SU-DHL-6 (cell line): ENCODE results near the gene COX7A2.

ENCODE experiments used
- H2AFZ ChIP-seq: fragments of 200-600 bp; sonication (generic); 2 replicates; pipeline ENCODE4 v1.6.1; 2014; ENCODE audit warnings: low read depth, mild to moderate bottlenecking, moderate library complexity, mixed read lengths, antibody characterized with exemption, low read length; ENCODE audit not compliant: severe bottlenecking
- H3F3A ChIP-seq: fragments of 200-600 bp; shearing (Covaris generic); 2 replicates; pipeline ENCODE4 v1.6.0; 2016; ENCODE audit warnings: antibody characterized with exemption, mild to moderate bottlenecking; ENCODE audit not compliant: insufficient read depth
- H3K27ac ChIP-seq: fragments of 200-600 bp; sonication (generic); 2 replicates; pipeline ENCODE4 v1.5.1; 2016; ENCODE audit warnings: low read depth, mild to moderate bottlenecking, low read length, moderate library complexity, mixed read lengths
- H3K27me3 ChIP-seq: fragments of 200-600 bp; sonication (generic), shearing (Covaris generic); 2 replicates; pipeline ENCODE4 v1.6.0; 2014; ENCODE audit warnings: mild to moderate bottlenecking, low read length
- H3K36me3 ChIP-seq: fragments of 200-600 bp; sonication (generic); 2 replicates; pipeline ENCODE4 v1.6.1; 2014; ENCODE audit warnings: mild to moderate bottlenecking, low read length, mixed read lengths
- H3K4me2 ChIP-seq: fragments of 300-600, 200-600 bp; shearing (Covaris generic), sonication (generic); 2 replicates; pipeline ENCODE4 v1.6.0; 2014; ENCODE audit warnings: low read length, low read depth, mild to moderate bottlenecking; ENCODE audit not compliant: poor library complexity, severe bottlenecking
- H3K4me3 ChIP-seq: fragments of 200-600 bp; sonication (generic); 2 replicates; pipeline ENCODE4 v1.5.1; 2014; ENCODE audit warnings: antibody characterized with exemption, low read length, mild to moderate bottlenecking, mixed read lengths; ENCODE audit not compliant: insufficient read depth, poor library complexity, severe bottlenecking
- H3K79me2 ChIP-seq: fragments of 200-600 bp; sonication (generic); 2 replicates; pipeline ENCODE4 v1.6.1; 2014; ENCODE audit warnings: mild to moderate bottlenecking, low read length, moderate library complexity; ENCODE audit not compliant: insufficient read depth
- H3K9ac ChIP-seq: fragments of 200-600 bp; sonication (generic); 2 replicates; pipeline ENCODE4 v1.7.0; 2014; ENCODE audit warnings: mild to moderate bottlenecking, low read length
- H3K9me2 ChIP-seq: fragments of 200-600 bp; sonication (generic); replicated peaks from 2 replicates; pipeline ENCODE4 v1.6.1; 2014; ENCODE audit warnings: low read length; ENCODE audit not compliant: insufficient read depth
- H3K9me3 ChIP-seq: fragments of 200-600 bp; sonication (generic); 2 replicates; pipeline ENCODE4 v1.6.1; 2014; ENCODE audit warnings: low read length, mixed read lengths; ENCODE audit not compliant: insufficient read depth
- H4K20me1 ChIP-seq: fragments of 200-600 bp; sonication (generic); 2 replicates; pipeline ENCODE4 v1.6.1; 2014; ENCODE audit warnings: low read depth, mild to moderate bottlenecking, antibody characterized with exemption, low read length, moderate library complexity, mixed read lengths
- EZH2phosphoT487 ChIP-seq: fragments of 200-600 bp; sonication (generic), shearing (Covaris generic); conservative IDR thresholded peaks from 2 replicates; pipeline ENCODE4 v1.6.1; 2018; ENCODE audit warnings: mild to moderate bottlenecking, antibody characterized with exemption, low read length, moderate library complexity, mixed read lengths
- TF ChIP-seq, protein P1 (sequence below): fragments of 200-600 bp; sonication (generic); IDR thresholded peaks from one replicate; pipeline ENCODE4 v1.5.1; 2017; ENCODE audit warnings: antibody characterized with exemption, mild to moderate bottlenecking, low read length, moderate library complexity; ENCODE audit not compliant: insufficient read depth, poor library complexity, severe bottlenecking

Gene COX7A2

DNA sequence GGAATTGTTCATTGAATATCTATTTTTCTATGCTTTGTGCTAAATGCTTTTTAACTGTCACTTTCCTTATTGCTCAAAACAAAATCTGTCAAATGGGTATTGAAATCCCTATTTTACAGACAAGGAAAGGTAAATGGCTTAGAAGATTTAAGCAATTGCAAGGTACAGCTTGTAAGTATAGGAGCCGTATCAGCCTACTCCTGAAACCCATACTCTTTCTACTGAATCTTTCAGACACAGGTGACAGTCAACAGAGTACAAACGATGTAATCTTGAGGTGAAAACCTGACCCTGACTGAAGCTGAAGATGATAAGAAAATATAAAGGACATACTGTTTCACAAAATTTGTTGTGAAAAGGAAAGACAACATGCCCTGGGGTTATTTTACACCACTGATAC is 7.0 kb upstream of the COX7A2 start:
- TF ChIP-seq, protein P1, sequence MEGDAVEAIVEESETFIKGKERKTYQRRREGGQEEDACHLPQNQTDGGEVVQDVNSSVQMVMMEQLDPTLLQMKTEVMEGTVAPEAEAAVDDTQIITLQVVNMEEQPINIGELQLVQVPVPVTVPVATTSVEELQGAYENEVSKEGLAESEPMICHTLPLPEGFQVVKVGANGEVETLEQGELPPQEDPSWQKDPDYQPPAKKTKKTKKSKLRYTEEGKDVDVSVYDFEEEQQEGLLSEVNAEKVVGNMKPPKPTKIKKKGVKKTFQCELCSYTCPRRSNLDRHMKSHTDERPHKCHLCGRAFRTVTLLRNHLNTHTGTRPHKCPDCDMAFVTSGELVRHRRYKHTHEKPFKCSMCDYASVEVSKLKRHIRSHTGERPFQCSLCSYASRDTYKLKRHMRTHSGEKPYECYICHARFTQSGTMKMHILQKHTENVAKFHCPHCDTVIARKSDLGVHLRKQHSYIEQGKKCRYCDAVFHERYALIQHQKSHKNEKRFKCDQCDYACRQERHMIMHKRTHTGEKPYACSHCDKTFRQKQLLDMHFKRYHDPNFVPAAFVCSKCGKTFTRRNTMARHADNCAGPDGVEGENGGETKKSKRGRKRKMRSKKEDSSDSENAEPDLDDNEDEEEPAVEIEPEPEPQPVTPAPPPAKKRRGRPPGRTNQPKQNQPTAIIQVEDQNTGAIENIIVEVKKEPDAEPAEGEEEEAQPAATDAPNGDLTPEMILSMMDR, result no peak
- TF ChIP-seq EZH2phosphoT487, result no peak
- H3K4me2 ChIP-seq, result no peak overlapping the region

DNA sequence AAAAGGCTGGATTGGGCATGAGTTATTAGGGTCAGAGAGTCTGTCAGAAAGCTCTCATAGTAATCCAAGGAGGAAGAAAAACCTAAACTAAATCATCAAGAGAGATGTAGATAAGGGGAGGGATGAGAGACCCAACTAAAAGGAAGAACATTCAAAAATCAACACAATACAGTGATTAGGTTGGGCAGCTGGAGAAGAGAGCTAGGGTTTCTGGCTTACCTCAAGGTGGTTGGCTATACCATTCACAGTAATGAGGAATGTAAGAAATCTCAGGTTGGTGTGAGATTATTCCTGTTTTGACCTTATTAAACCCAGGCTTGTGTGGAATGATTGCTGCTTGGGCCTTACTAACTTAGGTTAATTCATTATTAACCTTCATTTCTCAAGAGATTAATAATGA is 6.2 kb upstream of the COX7A2 start:
- TF ChIP-seq, protein P1, result no peak
- TF ChIP-seq EZH2phosphoT487, result no peak

More for the DNA sequence above, 7.0 kb upstream of the COX7A2 start:
- H3K9me2 ChIP-seq, result no peaks in the 10 kb centered on the region
- no peaks in the 10 kb centered on the region for H4K20me1 ChIP-seq
- H3K9ac ChIP-seq, result no peak overlapping the region
- H3K79me2 ChIP-seq, result no peaks in the 10 kb centered on the region
- H3K36me3 ChIP-seq, result peaks cover 5% of the 10 kb centered on the region; the same call in 1 of the 2 replicates
- H3F3A ChIP-seq, result no peaks in the 10 kb centered on the region
- H3K9me3 ChIP-seq, result no peaks in the 10 kb centered on the region
- no peak overlapping the region for H3K4me3 ChIP-seq
- H3K27me3 ChIP-seq, result no peaks in the 10 kb centered on the region
- no peak overlapping the region for H3K27ac ChIP-seq
- no peak overlapping the region for H2AFZ ChIP-seq

DNA sequence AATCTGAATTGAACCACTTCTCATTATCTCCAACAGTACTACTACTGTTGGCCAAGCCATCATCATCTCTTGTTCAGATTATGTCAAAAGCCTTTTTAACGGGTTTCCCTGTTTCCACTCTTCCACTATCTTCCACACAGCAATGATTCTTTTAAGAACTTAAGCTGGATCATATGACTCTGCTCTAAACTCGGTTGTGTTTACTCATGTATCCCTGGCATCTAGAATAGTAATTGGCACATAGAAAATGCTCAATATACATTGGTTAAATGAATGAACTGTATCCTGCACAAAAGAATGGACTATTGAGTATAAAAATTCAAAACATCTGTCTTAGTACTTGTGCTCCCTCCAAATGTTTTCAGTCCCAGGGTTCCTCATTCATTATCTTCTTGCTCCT is 2.8 kb upstream of the COX7A2 start:
- no peaks in the 10 kb centered on the region for H3K9me2 ChIP-seq
- H3K4me2 ChIP-seq, result no peak overlapping the region
- no peaks in the 10 kb centered on the region for H3K9me3 ChIP-seq
- no peak overlapping the region for H2AFZ ChIP-seq
- no peaks in the 10 kb centered on the region for H3F3A ChIP-seq
- no peaks in the 10 kb centered on the region for H3K36me3 ChIP-seq
- H3K79me2 ChIP-seq, result peaks cover 21% of the 10 kb centered on the region
- TF ChIP-seq, protein P1, result no peak
- no peak for TF ChIP-seq EZH2phosphoT487
- H4K20me1 ChIP-seq, result no peaks in the 10 kb centered on the region
- H3K27ac ChIP-seq, result no peak overlapping the region
- H3K4me3 ChIP-seq, result no peak overlapping the region
- no peaks in the 10 kb centered on the region for H3K27me3 ChIP-seq
- no peak overlapping the region for H3K9ac ChIP-seq

More for the DNA sequence above, 6.2 kb upstream of the COX7A2 start:
- no peak overlapping the region for H3K4me3 ChIP-seq
- no peaks in the 10 kb centered on the region for H3F3A ChIP-seq
- no peak overlapping the region for H2AFZ ChIP-seq
- H3K27me3 ChIP-seq, result no peaks in the 10 kb centered on the region
- no peak overlapping the region for H3K27ac ChIP-seq
- no peaks in the 10 kb centered on the region for H3K79me2 ChIP-seq
- no peak overlapping the region for H3K9ac ChIP-seq
- no peak overlapping the region for H3K4me2 ChIP-seq
- H3K9me2 ChIP-seq, result no peaks in the 10 kb centered on the region
- H4K20me1 ChIP-seq, result no peaks in the 10 kb centered on the region
- H3K9me3 ChIP-seq, result no peaks in the 10 kb centered on the region
- peaks cover under 1% of the 10 kb centered on the region; the same call in 1 of the 2 replicates for H3K36me3 ChIP-seq
